T-cell (primary cell): Measurements from ENCODE around the gene GCNA. TPM values are rescaled to one million over a fixed set of nuclear protein-coding genes. Genes with fewer than 3 reads are reported as not detected.
"Not testable (repeated sequence)": the region's sequence is repeated elsewhere in the genome, so short reads cannot be mapped to it uniquely, and the experiment has no call there.

ENCODE experiments used
- ATAC-seq, 4 experiments: fragments of 200-7000 bp in 3 of 4; fragments of 150-1000 bp in 1 of 4; cut with Tn5 transposase; replicated peaks in 1 of 4; 1 replicate in 3 of 4; 2 replicates in 1 of 4; pipeline ENCODE4 v1.10.0; 2021; ENCODE audit warnings: moderate library complexity in 3 of 4, mild to moderate bottlenecking in 2 of 4, moderate number of reproducible peaks in 1 of 4
- CTCF ChIA-PET, 2 donors: fragments of 300-600 bp; sonication (Branson Sonifier 250); formaldehyde crosslinking; loops; one replicate each; lab custom pipeline; 2022; ENCODE audit warnings: antibody characterized with exemption in 2 of 2; lab: Charles Lee
- POLR2A ChIA-PET, 2 donors: fragments of 300-600 bp; sonication (Branson Sonifier 250); formaldehyde crosslinking; loops; one replicate each; lab custom pipeline; 2022; ENCODE audit warnings: antibody characterized with exemption in 2 of 2; lab: Charles Lee
- DNase-seq, 35 experiments: peaks; one replicate each; pipeline versions ENCODE4 v3.0.0 to v3.0.0-alpha.2; 2013 to 2023
- H3K27ac ChIP-seq: one replicate; pipeline ENCODE4 v1.5.1; 2013; ENCODE audit warnings: low read length
- H3K27me3 ChIP-seq, 2 experiments: replicated peaks in 1 of 2; 1 replicate in 1 of 2; 2 replicates in 1 of 2; pipeline versions ENCODE4 v1.6.1 to v1.7.0; 2013; ENCODE audit warnings: low read length in 1 of 2, mixed read lengths in 1 of 2; ENCODE audit not compliant: control insufficient read depth in 2 of 2, insufficient read depth in 2 of 2; ENCODE audit errors: extremely low read depth in 1 of 2
- H3K36me3 ChIP-seq, 2 donors: 1 replicate in 1 of 2; 2 replicates in 1 of 2; pipeline versions ENCODE4 v1.6.1 to v1.7.0; 2013; ENCODE audit warnings: low read length in 1 of 2; ENCODE audit not compliant: control insufficient read depth in 2 of 2, insufficient read depth in 1 of 2; ENCODE audit errors: extremely low read depth in 1 of 2
- H3K4me1 ChIP-seq, 2 experiments: 1 replicate in 1 of 2; 2 replicates in 1 of 2; pipeline versions ENCODE4 v1.6.1 to v1.7.0; 2013; ENCODE audit warnings: low read length in 2 of 2, mixed read lengths in 1 of 2; ENCODE audit not compliant: insufficient read depth in 2 of 2, control insufficient read depth in 1 of 2; ENCODE audit errors: extremely low read depth in 1 of 2
- H3K4me3 ChIP-seq, 2 donors: 1 replicate in 1 of 2; 2 replicates in 1 of 2; pipeline versions ENCODE4 v1.5.1 to v1.7.0; 2013; ENCODE audit warnings: mild to moderate bottlenecking in 2 of 2, low read length in 1 of 2, moderate library complexity in 1 of 2; ENCODE audit not compliant: control insufficient read depth in 1 of 2; ENCODE audit errors: extremely low read depth in 1 of 2
- H3K9me3 ChIP-seq: 2 replicates; pipeline ENCODE4 v1.7.0; 2013
- H3K27ac Mint-ChIP-seq, 2 donors: one replicate each; pipeline ENCODE4 v1.8.0; 2020 to 2021; ENCODE audit warnings: mild to moderate bottlenecking in 2 of 2, mixed read lengths in 2 of 2
- H3K27me3 Mint-ChIP-seq, 2 donors: one replicate each; pipeline ENCODE4 v1.8.0; 2021 to 2022; ENCODE audit warnings: mixed read lengths in 2 of 2
- H3K36me3 Mint-ChIP-seq: one replicate; pipeline ENCODE4 v1.8.0; 2021; ENCODE audit warnings: mixed read lengths
- H3K4me1 Mint-ChIP-seq, 3 donors: one replicate each; pipeline ENCODE4 v1.8.0; 2020 to 2022; ENCODE audit warnings: mixed read lengths in 3 of 3, mild to moderate bottlenecking in 1 of 3
- H3K4me3 Mint-ChIP-seq, 3 donors: one replicate each; pipeline ENCODE4 v1.8.0; 2020 to 2022; ENCODE audit warnings: mild to moderate bottlenecking in 3 of 3, mixed read lengths in 3 of 3, moderate library complexity in 3 of 3
- H3K9me3 Mint-ChIP-seq, 3 donors: one replicate each; pipeline ENCODE4 v1.8.0; 2020 to 2022; ENCODE audit warnings: mixed read lengths in 3 of 3
- WGBS: methylation state at CpG from one replicate; pipeline ENCODE4 v1.1.5; 2013; ENCODE audit warnings: missing lambda C conversion rate; ENCODE audit not compliant: insufficient coverage; 5-methylcytosine and 5-hydroxymethylcytosine counted together
- total RNA-seq, 35 experiments: library from RNA in 6 of 35; stranded (reverse) in 6 of 35; fragments of 120-200 nt in 1 of 35; gene quantifications; one replicate each; pipeline versions ENCODE4 v1.2.1 to v1.2.4 and lab custom pipeline; 2013 to 2026

The GCNA gene
- total RNA-seq, 5 donors from 2014 or later (not counting 1 experiment from before 2014, with no cell fraction given): 5.2 to 8.6 (median 5.6) TPM

DNA sequence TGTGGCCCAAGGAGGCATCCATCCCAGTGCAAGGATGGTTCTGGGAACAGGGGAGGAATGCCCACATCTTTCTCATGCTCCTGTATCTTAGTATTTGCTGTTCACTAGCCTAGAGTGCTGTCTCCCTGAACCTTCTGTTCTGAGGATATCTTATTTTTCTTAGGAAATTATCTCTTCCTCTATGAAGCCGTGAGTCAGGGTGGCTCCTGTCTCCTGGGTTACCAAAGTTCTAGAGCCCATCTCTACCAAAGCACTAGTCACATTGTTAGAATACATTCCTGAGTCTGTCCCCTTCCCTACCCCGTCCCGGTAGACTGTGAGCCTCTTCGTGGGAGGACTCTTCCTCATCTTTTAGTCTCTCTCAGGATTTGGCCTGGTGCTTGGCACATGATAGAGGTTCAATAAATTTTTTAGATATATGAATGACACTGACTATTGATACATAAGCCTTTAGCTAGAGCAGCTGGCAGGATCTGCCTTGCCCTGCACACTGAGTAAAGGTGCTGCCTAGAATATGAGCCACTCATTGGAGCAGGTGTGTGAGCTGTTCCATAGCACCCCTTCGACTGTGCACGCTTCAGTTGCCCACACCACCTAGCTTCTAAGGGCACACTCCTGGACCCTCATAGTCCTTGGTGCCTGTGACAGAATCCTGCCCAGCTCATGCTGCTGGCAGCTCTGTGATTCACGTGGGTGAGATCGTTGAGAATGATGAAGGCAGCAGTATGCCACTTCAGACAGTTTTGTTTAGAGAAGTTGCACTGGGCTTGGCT is 26.7 kb downstream of the GCNA start:
- Histone ChIP-seq H3K4me3 (no peak overlapping the region), H3K27ac (peak overlapping the region; percentile 29), H3K27me3 (no peaks in the 10 kb centered on the region), H3K9me3 (no peaks in the 10 kb centered on the region), H3K36me3 (peaks cover 0 to 33% of the 10 kb centered on the region in 2 donors), H3K4me1 (peaks cover 8 to 47% of the 10 kb centered on the region in 2 experiments)
- ATAC-seq (no peak), DNase-seq (no peak)
- H3K36me3 Mint-ChIP-seq: peaks cover 50% of the 10 kb centered on the region
- peaks cover 0 to 15% of the 10 kb centered on the region in 2 donors for H3K27me3 Mint-ChIP-seq
- no peak overlapping the region for H3K4me3 Mint-ChIP-seq
- no peaks in the 10 kb centered on the region for H3K9me3 Mint-ChIP-seq
- no CpG with 5 or more reads among the region's 8 CpGs for WGBS
- peaks cover 52 to 56% (median 55%) of the 10 kb centered on the region in 3 donors for H3K4me1 Mint-ChIP-seq
- POLR2A ChIA-PET: no interaction called here
- H3K27ac Mint-ChIP-seq: peak overlapping the region; percentile 89 to 95
- CTCF ChIA-PET: no interaction called here

DNA sequence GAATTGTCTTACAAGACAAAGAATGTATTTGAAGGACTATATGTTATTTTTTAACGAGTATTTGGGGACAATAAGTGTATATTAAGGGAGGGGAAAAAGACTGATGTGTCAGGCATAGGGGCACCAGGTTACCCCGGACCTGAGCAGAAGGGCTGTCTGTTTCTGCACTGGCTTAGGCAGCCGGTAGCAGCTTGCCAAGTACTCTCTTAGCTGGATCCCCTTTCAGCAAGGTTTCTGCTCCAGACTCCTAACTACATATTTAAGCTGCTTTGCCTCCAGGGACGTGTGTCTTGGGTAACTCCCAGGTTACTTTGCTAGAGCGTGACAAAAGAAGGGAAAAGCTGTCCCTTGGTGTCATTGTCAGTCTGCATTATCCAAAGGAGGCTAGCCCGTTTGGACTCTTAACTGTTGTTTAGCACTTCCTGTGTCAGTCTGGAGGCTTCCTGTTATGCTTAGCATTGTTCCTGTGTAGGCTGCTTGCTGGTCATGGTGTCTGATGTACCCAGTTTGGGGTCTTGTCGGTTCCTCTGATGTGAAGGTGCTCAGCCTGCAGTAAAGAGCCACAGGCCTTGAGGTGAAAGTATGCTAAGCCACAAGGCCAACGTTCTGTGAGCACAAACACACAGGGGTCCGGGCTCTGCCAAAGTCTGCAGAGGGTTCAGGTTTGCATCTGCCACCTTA is 28.4 kb downstream of the GCNA start:
- Histone ChIP-seq H3K36me3 (peaks cover 0 to 47% of the 10 kb centered on the region in 2 donors), H3K9me3 (no peaks in the 10 kb centered on the region), H3K4me3 (no peak overlapping the region), H3K27me3 (no peaks in the 10 kb centered on the region), H3K27ac (peak overlapping the region; percentile 69), H3K4me1 (peaks cover 8 to 50% of the 10 kb centered on the region in 2 experiments)
- Mint-ChIP-seq H3K9me3 (no peaks in the 10 kb centered on the region), H3K4me3 (peak overlapping the region; percentile 21 to 60 (median 34)), H3K4me1 (peaks cover 55 to 62% (median 58%) of the 10 kb centered on the region in 3 donors), H3K36me3 (peaks cover 56% of the 10 kb centered on the region), H3K27me3 (peaks cover 0 to 15% of the 10 kb centered on the region in 2 donors), H3K27ac (peak overlapping the region; percentile 95)
- POLR2A ChIA-PET: interaction anchor here in 1 of 2 donors (0.5 kb wide), 1 partner anchor 545 kb away, joined by 4 read pairs; no protein-coding TSS in a partner anchor
- DNase-seq (peak in 25 of 35 experiments; percentile 22 to 75 (median 39)), ATAC-seq (peak; percentile 83 to 92 (median 89))
- WGBS: 8% methylated on average over 5 of the region's 9 CpGs
- CTCF ChIA-PET: interaction anchor here in 1 of 2 donors (0.5 to 0.8 kb wide), 2 partner anchors 24 to 324 kb away, joined by 4 to 9 read pairs; partner anchors contain the start of gene NONO

DNA sequence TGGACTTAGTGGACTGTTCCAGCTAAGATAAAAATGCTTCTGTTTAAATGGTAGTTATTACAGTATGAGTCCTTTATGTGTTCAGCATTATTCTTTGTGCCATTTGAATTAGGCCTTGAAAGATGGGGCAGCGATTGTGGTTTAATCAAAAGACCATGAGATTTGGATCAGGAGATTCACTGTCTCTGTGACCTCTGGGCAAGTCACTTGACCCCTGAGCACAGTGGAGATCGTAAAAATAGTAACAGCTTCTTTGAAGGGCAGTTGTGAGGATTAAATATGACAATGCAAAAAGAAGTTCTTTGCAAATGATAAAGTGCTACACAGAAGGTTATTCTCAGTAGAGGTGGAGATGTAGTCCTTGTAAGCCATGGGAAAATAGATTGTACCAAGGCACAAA is 29.3 kb downstream of the GCNA start:
- 100% methylated on average over 1 of the region's 2 CpGs for WGBS
- Histone ChIP-seq H3K4me1 (peaks cover 8 to 50% of the 10 kb centered on the region in 2 experiments), H3K9me3 (no peaks in the 10 kb centered on the region), H3K27me3 (no peaks in the 10 kb centered on the region), H3K36me3 (peaks cover 0 to 47% of the 10 kb centered on the region in 2 donors), H3K27ac (peak overlapping the region; percentile 69), H3K4me3 (no peak overlapping the region)
- Mint-ChIP-seq H3K27me3 (peaks cover 0 to 15% of the 10 kb centered on the region in 2 donors), H3K9me3 (no peaks in the 10 kb centered on the region), H3K36me3 (peaks cover 59% of the 10 kb centered on the region), H3K27ac (peak overlapping the region; percentile 95), H3K4me3 (peak overlapping the region in 1 of 3 donors; percentile 60), H3K4me1 (peaks cover 55 to 62% (median 58%) of the 10 kb centered on the region in 3 donors)
- ChIA-PET CTCF (no interaction called here), POLR2A (interaction anchor here in 1 of 2 donors (0.7 kb wide), 1 partner anchor 235 kb away, joined by 3 read pairs; no protein-coding TSS in a partner anchor)
- ATAC-seq (no peak), DNase-seq (no peak)

DNA sequence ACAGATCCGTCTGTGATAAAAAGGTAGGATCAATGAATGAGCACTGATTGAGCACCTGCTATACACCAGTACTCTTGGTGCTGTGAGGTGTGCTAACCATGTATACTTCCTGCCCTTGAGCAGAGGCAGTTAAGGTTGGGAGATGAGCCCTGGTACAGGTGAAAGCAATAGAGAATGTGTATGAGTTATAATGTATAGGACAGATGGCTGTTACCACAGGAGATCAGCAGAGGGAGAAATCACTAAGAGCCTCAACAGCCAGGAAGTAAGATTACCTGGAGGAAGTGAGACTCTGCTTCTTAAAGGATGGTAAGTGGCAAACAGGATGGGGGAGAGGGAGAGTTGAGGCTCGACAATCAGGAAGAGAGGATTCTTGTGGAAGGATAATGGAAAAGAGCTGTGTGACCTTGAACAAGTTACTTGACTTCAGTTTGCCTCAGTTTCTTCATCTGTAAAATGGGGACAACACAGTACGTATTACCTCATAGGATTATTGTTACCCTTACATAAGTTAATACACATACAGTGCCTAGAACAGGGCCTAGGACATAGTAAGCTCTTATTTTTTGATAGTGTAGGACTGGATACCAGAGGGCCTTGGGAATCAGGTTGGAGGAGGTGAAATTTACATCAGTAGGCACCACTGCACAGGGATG is 31.0 kb downstream of the GCNA start:
- Histone ChIP-seq H3K4me3 (no peak overlapping the region), H3K27me3 (no peaks in the 10 kb centered on the region), H3K27ac (peak overlapping the region; percentile 24), H3K9me3 (no peaks in the 10 kb centered on the region), H3K4me1 (peaks cover 8 to 52% of the 10 kb centered on the region in 2 experiments), H3K36me3 (peaks cover 0 to 45% of the 10 kb centered on the region in 2 donors)
- Mint-ChIP-seq H3K4me1 (peaks cover 51 to 62% (median 58%) of the 10 kb centered on the region in 3 donors), H3K4me3 (peak overlapping the region in 1 of 3 donors; percentile 52), H3K27me3 (peaks cover 0 to 11% of the 10 kb centered on the region in 2 donors), H3K27ac (peak overlapping the region; percentile 88 to 95), H3K9me3 (no peaks in the 10 kb centered on the region), H3K36me3 (peaks cover 48% of the 10 kb centered on the region)
- DNase-seq (peak in 1 of 35 experiments; percentile 49), ATAC-seq (peak in 3 of 4 experiments; percentile 21 to 48 (median 37))
- no CpG with 5 or more reads among the region's 3 CpGs for WGBS
- CTCF ChIA-PET: no interaction called here
- POLR2A ChIA-PET: interaction anchor here in 1 of 2 donors (1.0 kb wide), 1 partner anchor 10 kb away, joined by 3 read pairs; no protein-coding TSS in a partner anchor

DNA sequence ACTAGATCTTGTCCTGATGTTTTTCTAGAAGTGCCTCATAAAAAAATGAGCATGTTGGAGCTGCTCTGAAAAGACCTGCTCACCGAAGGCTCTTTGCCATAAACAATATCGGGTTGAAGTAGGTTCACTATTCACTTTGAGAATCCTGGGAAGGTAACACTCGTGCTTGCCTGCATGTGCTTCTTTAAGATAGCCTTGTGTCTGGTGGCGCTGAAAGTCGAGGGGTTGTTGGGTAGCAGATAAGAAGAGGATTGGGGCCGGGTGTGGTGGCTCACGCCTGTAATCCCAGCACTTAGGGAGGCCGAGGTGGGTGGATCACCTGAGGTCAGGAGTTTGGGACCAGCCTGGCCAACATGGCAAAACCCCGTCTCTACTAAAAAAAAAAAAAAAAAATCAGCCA is 33.5 kb downstream of the GCNA start:
- ATAC-seq, H3K9me3 ChIP-seq, H3K4me3 Mint-ChIP-seq, H3K27me3 ChIP-seq, DNase-seq, H3K27ac ChIP-seq, H3K4me3 ChIP-seq, H3K9me3 Mint-ChIP-seq: not testable (repeated sequence)
- H3K27ac Mint-ChIP-seq: peak overlapping the region in 1 of 2 donors; percentile 77
- peaks cover 0 to 11% of the 10 kb centered on the region in 2 donors for H3K27me3 Mint-ChIP-seq
- H3K36me3 Mint-ChIP-seq: peaks cover 50% of the 10 kb centered on the region
- H3K36me3 ChIP-seq: peaks cover 0 to 36% of the 10 kb centered on the region in 2 donors
- peaks cover 6 to 57% of the 10 kb centered on the region in 2 experiments for H3K4me1 ChIP-seq
- peaks cover 49 to 57% (median 51%) of the 10 kb centered on the region in 3 donors for H3K4me1 Mint-ChIP-seq
- CTCF ChIA-PET: interaction anchor here in 1 of 2 donors (1.1 kb wide), 1 partner anchor 11 kb away, joined by 3 read pairs; no protein-coding TSS in a partner anchor
- 100% methylated on average over 1 of the region's 9 CpGs for WGBS
- POLR2A ChIA-PET: interaction anchor here in 1 of 2 donors (0.7 kb wide), 1 partner anchor 1244 kb away, joined by 5 read pairs; no protein-coding TSS in a partner anchor
